MM.1S (cell line): ENCODE results near the gene PPP2R2C.

Experiments
- DNase-seq: peaks from one replicate; pipeline ENCODE4 v3.0.0-alpha.2; 2015
- H2AFZ ChIP-seq: fragments of 300-600 bp; sonication (generic); 2 replicates; pipeline ENCODE4 v1.6.0; 2016; ENCODE audit warnings: antibody characterized with exemption, low read length
- H3F3A ChIP-seq: fragments of 300-600 bp; sonication (generic); 2 replicates; pipeline ENCODE4 v1.6.1; 2016; ENCODE audit warnings: mild to moderate bottlenecking, antibody characterized with exemption, low read length, moderate library complexity, mixed read lengths; ENCODE audit not compliant: insufficient read depth
- H3K27ac ChIP-seq: fragments of 300-600 bp; sonication (generic); 2 replicates; pipeline ENCODE4 v1.5.1; 2016; ENCODE audit warnings: mild to moderate bottlenecking, low read length
- H3K27me3 ChIP-seq: fragments of 300-600 bp; sonication (generic); replicated peaks from 2 replicates; pipeline ENCODE4 v1.6.0; 2016; ENCODE audit warnings: low read length; ENCODE audit not compliant: insufficient read depth
- H3K36me3 ChIP-seq: fragments of 300-600 bp; sonication (generic); replicated peaks from 2 replicates; pipeline ENCODE4 v1.6.1; 2016; ENCODE audit warnings: mild to moderate bottlenecking, low read length, mixed read lengths; ENCODE audit not compliant: insufficient read depth
- H3K4me1 ChIP-seq: fragments of 300-600 bp; sonication (generic); 2 replicates; pipeline ENCODE4 v1.6.1; 2016; ENCODE audit warnings: low read length, mixed read lengths
- H3K4me2 ChIP-seq: fragments of 300-600 bp; sonication (generic); 2 replicates; pipeline ENCODE4 v1.6.0; 2016; ENCODE audit warnings: low read depth, low read length
- H3K4me3 ChIP-seq: fragments of 300-600 bp; sonication (generic); 2 replicates; pipeline ENCODE4 v1.5.1; 2016; ENCODE audit warnings: low read length, mixed read lengths
- H3K79me2 ChIP-seq: fragments of 300-600 bp; sonication (generic); 2 replicates; pipeline ENCODE4 v1.6.1; 2016; ENCODE audit warnings: mixed run types, low read length, mixed read lengths
- H3K9ac ChIP-seq: fragments of 300-600 bp; sonication (generic); 2 replicates; pipeline ENCODE4 v1.6.1; 2016; ENCODE audit warnings: low read length, mixed read lengths
- H3K9me2 ChIP-seq: fragments of 300-600 bp; sonication (generic); replicated peaks from 2 replicates; pipeline ENCODE4 v1.6.1; 2016; ENCODE audit warnings: mild to moderate bottlenecking, low read length, mixed read lengths; ENCODE audit not compliant: insufficient read depth
- H3K9me3 ChIP-seq: fragments of 300-600 bp; sonication (generic); replicated peaks from 2 replicates; pipeline ENCODE4 v1.6.1; 2016; ENCODE audit warnings: mild to moderate bottlenecking, low read length, mixed read lengths; ENCODE audit not compliant: insufficient read depth
- H4K20me1 ChIP-seq: fragments of 300-600 bp; sonication (generic); 2 replicates; pipeline ENCODE4 v1.6.1; 2016; ENCODE audit warnings: mild to moderate bottlenecking, low read length, moderate library complexity, mixed read lengths; ENCODE audit not compliant: insufficient read depth
- EZH2 ChIP-seq: fragments of 300-600 bp; sonication (generic); optimal IDR thresholded peaks from 2 replicates; pipeline ENCODE3; 2017; ENCODE audit warnings: low read depth, mild to moderate bottlenecking, antibody characterized with exemption, low read length, mixed read lengths
- EZH2phosphoT487 ChIP-seq: fragments of 300-600 bp; sonication (generic); IDR thresholded peaks from 2 replicates; pipeline ENCODE4 v1.6.1; 2018; ENCODE audit warnings: antibody characterized with exemption, low read length
- TF ChIP-seq, protein P1 (sequence below): fragments of 300-600 bp; sonication (generic); IDR thresholded peaks from 2 replicates; pipeline ENCODE4 v1.5.1; 2016; ENCODE audit warnings: antibody characterized with exemption, low read length, mixed read lengths

PPP2R2C gene

GRCh38 chr4:6321361-6321760, 151.1 kb downstream of the PPP2R2C start:
- H3K4me1 ChIP-seq, result peaks cover 14% of the 10 kb centered on the region
- H2AFZ ChIP-seq, result no peak overlapping the region
- no peaks in the 10 kb centered on the region for H3K9me3 ChIP-seq
- H3K27me3 ChIP-seq, result peaks cover 76% of the 10 kb centered on the region
- H3F3A ChIP-seq, result no peaks in the 10 kb centered on the region
- TF ChIP-seq EZH2phosphoT487, result no peak
- TF ChIP-seq EZH2, result no peak
- TF ChIP-seq, protein P1, sequence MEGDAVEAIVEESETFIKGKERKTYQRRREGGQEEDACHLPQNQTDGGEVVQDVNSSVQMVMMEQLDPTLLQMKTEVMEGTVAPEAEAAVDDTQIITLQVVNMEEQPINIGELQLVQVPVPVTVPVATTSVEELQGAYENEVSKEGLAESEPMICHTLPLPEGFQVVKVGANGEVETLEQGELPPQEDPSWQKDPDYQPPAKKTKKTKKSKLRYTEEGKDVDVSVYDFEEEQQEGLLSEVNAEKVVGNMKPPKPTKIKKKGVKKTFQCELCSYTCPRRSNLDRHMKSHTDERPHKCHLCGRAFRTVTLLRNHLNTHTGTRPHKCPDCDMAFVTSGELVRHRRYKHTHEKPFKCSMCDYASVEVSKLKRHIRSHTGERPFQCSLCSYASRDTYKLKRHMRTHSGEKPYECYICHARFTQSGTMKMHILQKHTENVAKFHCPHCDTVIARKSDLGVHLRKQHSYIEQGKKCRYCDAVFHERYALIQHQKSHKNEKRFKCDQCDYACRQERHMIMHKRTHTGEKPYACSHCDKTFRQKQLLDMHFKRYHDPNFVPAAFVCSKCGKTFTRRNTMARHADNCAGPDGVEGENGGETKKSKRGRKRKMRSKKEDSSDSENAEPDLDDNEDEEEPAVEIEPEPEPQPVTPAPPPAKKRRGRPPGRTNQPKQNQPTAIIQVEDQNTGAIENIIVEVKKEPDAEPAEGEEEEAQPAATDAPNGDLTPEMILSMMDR, result no peak
- no peak for DNase-seq
- no peaks in the 10 kb centered on the region for H3K9me2 ChIP-seq
- no peak overlapping the region for H3K4me3 ChIP-seq
- H3K79me2 ChIP-seq, result no peaks in the 10 kb centered on the region
- no peak overlapping the region for H3K27ac ChIP-seq
- H3K9ac ChIP-seq, result no peak overlapping the region
- H4K20me1 ChIP-seq, result no peaks in the 10 kb centered on the region
- H3K4me2 ChIP-seq, result no peak overlapping the region
- no peaks in the 10 kb centered on the region for H3K36me3 ChIP-seq

- Histone ChIP-seq H3F3A (no peaks in the 10 kb centered on the region), H3K4me1 (peaks cover 14% of the 10 kb centered on the region), H3K4me2 (no peak overlapping the region), H3K9ac (no peak overlapping the region), H3K9me2 (no peaks in the 10 kb centered on the region), H3K4me3 (no peak overlapping the region), H3K79me2 (no peaks in the 10 kb centered on the region), H3K27me3 (peaks cover 77% of the 10 kb centered on the region), H3K36me3 (no peaks in the 10 kb centered on the region), H3K9me3 (no peaks in the 10 kb centered on the region), H2AFZ (no peak overlapping the region), H4K20me1 (no peaks in the 10 kb centered on the region), H3K27ac (no peak overlapping the region)
- no peak for DNase-seq
- TF ChIP-seq EZH2, result no peak
- TF ChIP-seq, protein P1, result no peak
- no peak for TF ChIP-seq EZH2phosphoT487
These were observed 151.8 kb downstream of the PPP2R2C start for GRCh38 chr4:6320663-6321062.

DNA sequence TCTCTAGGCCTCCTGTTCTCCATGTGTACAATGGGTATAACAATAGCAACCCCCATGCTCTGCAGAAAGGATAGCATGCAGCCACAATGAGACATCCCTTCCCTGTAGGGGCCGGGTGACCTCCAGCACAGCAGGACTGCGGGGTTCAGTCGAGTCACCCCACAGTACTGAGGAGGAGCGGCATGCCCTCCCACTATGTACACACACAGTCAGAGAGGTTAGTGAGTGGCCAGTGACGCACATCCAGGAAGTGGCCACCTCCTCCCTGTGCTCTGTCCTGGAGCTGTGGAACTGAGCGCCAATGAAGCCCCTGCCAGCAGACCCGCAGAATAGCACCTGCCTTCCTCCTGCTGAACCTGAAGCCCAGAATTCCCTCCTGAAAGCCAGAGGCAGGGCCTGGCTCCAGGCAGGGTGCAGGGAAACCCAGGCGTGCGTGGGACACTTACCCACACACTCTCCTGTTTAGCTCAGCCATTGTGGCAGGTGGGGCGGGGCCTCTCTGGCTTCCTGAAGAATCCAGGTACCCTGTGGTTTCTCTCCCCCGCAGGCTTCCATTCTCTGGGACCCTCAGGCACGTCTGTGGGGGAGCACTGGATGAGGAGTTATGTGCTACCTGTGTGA, 152.8 kb downstream of the PPP2R2C start:
- Histone ChIP-seq H3K27ac (no peak overlapping the region), H3K4me1 (peaks cover 14% of the 10 kb centered on the region), H3K9ac (no peak overlapping the region), H3K9me3 (no peaks in the 10 kb centered on the region), H2AFZ (no peak overlapping the region), H3K27me3 (peaks cover 73% of the 10 kb centered on the region), H3K36me3 (no peaks in the 10 kb centered on the region), H3K79me2 (no peaks in the 10 kb centered on the region), H3F3A (no peaks in the 10 kb centered on the region), H3K4me3 (no peak overlapping the region), H3K4me2 (no peak overlapping the region), H3K9me2 (no peaks in the 10 kb centered on the region), H4K20me1 (no peaks in the 10 kb centered on the region)
- TF ChIP-seq EZH2phosphoT487 (no peak), EZH2 (no peak)
- TF ChIP-seq, protein P1, result no peak
- DNase-seq, result no peak
